Activated CD4-positive, alpha-beta T cell treated with anti-CD3 and anti-CD28 coated beads, Interleukin-2, amount 50 U/mL, for 24 hours (primary cell): Measurements from ENCODE around the gene OR2S2.
A peak's percentile ranks its signal among the peaks of the same experiment; 100 is the strongest.

Experiments used
- DNase-seq, 2 donors: peaks; one replicate each; pipeline ENCODE4 v3.0.0-alpha.2; 2020; ENCODE audit warnings: low read depth in 1 of 2, low spot score in 1 of 2

OR2S2 gene

DNA sequence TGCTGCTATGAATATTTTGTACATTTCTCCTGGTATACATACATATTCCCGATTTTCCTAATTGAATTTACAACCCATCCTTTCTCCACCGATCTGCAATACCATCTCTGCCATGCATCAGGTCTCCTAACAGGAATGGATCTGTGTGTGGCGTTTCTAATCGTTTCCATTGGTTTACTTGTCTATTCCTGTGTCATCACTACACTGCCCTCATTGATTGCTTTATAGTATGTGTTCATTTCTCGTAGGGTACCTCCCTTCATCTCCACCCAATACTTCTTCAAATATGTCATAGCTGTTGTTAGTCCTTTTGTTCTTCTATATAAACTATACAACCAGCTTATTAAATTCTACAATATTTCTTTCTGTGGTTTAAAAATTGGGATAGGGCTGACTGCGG lies 7.1 kb upstream of the OR2S2 start:
- no peak for DNase-seq

DNA sequence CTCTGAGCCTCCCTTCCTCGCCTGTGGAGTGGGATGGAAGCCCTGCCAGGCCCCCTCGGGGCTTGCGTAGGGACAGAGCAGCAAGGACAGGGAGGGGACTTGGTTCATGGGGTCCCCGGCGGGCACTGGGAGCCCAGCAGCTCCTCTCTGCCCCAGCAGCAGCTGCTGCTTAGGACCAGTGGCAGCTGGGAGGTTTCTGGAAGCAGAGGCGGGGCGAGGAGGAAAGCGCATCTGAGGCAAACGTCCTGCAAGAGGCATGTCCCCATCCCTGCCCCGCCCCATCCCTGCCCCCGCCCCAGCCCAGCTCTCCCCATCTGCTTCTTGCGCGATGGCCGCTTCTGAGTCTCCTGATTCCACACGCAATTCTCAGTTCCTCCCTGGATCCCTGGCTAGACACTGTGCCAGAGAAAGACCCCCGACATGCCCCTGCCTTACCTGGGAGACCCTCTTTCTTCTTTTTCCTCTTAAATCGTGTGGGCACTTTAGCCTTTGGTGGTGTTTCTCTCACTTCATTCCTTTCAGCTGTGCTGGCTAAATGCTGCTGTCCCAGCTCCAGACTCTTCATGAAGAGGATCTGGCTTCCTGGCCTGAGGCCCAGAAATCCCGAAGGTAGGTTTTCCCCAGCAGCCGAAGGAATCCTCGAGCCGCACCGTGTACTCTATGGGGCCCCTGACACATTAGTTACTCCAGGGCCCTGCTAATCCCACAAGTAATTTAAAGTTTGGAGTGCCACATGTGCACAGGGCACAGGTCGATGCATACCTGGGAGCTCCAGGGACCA lies 4.4 kb upstream of the OR2S2 start:
- no peak for DNase-seq

DNA sequence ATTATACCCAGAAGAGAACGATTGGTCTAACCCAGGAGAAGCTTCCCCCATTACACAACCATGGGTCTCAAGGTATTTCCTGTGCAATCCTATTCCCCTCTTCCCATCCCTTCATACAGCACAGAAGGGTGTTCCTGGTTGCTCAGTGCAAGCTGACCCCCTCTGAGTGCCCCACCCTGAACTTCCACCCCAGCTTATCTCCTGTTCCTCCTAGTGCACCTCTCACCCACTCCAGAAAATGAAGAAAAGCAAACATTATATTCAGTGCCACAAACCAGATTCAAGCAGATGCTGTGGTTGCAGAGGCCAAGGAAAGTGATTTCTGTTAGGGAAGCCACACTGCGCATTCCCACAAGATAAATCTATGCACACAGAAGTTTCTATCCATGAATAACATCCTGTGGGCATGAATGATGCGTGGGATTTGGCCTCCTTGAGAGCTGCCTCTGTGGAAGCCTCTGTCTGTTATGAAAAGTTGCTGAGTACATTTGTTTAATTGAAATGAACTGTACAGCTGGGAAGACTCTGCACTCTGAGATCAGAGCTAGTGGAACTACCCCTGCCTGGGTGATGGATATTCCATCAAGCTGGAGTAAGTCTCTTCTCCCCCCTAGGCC lies 2.2 kb upstream of the OR2S2 start:
- DNase-seq: no peak

DNA sequence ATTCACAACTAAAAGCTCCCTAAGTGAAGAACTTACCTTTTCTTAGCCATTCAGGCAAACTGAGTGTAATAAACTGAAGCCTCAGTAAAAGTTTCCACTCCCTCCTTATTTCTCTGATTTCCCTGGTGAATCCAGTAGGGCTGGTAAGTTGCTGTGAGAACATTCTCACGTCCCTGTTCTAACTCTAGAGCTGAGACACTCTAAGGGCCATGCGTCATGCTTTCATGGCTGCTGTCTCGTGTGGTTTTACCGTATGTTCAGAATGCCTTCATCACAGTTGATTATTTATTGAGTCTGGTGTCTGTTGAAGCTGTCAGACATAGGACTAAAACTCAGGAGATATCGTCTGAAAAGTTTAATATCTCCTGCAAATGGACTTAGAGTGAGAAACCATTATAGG lies 1.3 kb downstream of the OR2S2 start:
- DNase-seq: no peak

DNA sequence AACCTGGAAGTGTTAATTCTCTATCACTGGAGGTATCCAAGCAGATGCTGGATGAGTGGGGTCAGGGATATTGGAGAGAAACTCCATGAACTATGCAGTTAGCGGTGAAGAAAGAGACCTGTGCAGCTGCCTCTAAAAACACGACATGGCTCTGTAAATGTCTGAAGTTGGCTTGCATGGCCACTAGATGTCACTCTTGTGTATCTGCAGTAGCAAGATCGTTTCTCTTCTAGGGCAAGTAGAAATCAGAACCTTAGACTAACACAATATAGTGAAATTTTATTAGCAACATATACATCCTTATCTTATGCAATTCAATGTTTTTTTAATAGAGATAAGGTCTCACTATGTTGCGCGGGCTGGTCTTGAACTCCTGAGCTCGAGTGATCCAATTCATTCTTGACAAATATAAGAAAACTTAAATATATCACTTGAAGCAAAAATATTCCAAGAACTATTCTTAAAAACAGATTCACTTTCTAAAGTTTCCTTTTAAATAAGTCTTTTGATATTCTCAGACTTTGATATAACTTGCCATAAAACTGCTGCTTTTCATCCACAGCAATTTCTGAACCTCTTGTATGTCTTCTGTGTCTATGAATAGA lies 2.9 kb downstream of the OR2S2 start:
- peak in 1 of 2 donors; percentile 44 for DNase-seq

- DNase-seq: no peak
Measured at GRCh38 chr9:35952526-35953191, 5.3 kb downstream of the OR2S2 start.

DNA sequence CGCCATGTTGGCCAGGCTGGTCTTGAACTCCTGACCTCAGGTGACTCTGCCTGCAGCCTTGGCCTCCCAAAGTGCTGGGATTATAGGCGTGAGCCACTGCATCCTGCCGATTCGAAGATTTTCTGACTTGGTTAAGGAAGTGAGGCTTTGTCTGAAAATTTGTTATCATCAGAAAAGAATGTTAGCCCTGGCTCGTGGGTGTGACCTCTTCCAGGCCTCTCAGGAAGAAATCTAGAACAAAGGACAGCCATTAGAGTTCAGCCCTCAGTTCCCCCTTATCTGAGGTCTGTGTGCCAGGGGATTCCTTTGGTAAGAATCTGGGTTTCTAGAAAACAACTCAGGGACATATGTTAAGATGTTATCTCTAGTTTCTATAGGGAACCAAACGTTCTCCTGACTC lies 6.2 kb downstream of the OR2S2 start:
- no peak for DNase-seq

- no peak for DNase-seq
Measured at GRCh38 chr9:35948901-35949318, 9.0 kb downstream of the OR2S2 start.

DNA sequence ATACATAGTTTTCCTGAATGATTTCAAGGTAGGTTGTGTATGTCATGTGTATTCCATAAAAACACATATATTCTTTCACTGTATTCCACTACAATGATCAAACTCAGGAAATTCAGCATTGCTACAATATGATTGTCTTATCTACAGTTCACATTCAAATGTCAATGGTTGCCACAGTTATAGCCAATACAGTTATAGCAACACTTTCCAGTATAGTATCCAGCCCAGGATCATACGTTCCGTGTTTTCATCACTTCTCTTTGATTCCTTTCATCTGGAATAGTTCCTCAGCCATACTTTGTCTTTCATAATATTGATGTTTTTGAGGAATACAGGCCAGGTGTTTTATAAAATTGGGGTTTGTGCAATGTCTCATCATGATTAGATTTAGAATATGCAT lies 9.5 kb downstream of the OR2S2 start:
- DNase-seq: no peak

DNA sequence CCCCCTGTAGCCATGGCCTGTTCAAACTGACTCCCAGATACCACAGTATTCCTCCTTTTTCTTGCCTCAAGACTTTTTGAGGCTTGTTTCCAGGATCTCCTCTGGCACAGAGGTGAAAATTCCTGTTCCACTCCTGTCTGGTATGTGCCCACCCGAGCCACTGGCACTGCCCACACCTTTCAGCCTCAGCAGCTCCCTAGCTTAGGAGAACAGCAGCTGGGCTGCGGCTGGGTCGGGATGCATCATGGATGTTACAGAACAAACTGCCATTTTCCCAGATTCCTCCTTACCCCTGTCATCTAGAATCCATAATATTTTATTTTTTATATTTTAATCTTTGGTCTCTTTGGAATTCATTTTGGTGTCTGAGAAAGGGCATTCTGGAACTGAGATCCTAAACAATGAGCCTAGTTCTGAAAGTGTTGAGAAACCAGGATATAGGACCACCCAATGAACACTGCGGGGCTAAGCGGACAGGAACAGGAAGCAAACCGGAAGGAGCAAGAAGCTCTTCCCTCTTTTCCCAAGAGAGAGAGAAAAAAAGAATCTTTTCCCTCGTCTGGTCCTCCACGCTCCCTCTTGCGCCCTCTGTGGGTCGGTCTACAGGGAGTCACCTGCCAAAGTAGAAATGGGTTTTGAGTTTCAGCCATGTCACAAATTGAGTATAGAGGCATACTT lies 12.5 kb downstream of the OR2S2 start:
- DNase-seq: peak; percentile 24 to 50

DNA sequence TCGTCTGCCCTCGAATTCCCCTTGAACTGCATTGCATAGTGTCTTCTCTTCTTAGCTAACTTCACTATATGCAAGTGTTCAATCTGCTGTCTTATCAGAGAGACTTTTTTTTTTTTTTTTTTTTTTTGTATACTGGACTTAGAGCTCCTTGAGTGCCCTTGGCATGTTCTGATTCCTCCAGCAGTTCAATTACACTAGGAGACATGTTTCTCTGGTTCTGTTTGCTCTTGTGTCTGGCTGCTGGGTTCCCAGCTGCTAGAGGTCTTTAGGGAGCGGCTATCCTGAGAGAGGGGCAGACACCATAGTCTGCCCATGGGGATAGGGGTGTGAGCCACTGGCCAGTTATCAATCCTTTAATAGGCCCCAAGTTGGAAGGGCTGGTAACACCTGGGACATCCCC lies 13.1 kb downstream of the OR2S2 start:
- DNase-seq: no peak

DNA sequence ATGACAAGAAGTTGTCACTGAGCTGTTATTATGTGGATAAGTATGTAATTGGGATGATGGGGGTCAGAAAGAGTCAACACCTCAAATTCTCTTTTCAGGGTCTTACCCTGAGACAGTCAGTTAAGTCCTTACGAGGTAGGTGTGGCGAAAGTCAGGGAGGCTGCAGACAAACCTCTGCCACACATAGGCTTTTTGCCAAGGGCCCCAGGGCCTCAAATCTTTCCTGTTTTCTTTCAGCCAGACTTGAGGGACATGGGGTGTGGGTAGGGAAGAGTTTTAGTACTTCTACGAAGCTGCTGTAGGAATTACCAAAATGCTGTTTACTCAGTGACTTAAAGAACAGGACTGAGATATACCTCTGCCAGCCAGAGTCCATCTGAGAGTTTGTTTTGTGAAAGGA lies 13.8 kb downstream of the OR2S2 start:
- DNase-seq: no peak

DNA sequence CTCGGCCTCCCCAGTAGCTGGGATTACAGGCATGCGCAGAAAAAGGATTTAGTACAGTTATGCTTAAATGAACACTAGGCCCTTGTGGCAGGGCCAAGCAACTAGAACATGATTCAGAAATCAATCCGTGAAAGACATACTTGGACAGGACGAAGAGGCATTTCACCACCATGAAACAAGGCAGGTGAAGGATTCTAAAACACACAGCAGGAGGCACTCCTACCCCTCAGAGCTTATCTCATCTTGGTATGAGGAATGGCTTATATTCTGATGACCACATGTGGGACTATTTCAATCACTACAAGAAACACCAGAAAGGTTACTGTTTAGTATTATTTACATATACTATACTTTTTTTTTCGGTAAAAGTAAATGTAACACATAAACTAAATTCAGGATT lies 15.7 kb downstream of the OR2S2 start:
- DNase-seq: no peak

GRCh38 chr9:35940458-35941407 lies 17.2 kb downstream of the OR2S2 start:
- DNase-seq: peak in 1 of 2 donors; percentile 21

GRCh38 chr9:35939679-35940250 lies 18.2 kb downstream of the OR2S2 start:
- DNase-seq: no peak

DNA sequence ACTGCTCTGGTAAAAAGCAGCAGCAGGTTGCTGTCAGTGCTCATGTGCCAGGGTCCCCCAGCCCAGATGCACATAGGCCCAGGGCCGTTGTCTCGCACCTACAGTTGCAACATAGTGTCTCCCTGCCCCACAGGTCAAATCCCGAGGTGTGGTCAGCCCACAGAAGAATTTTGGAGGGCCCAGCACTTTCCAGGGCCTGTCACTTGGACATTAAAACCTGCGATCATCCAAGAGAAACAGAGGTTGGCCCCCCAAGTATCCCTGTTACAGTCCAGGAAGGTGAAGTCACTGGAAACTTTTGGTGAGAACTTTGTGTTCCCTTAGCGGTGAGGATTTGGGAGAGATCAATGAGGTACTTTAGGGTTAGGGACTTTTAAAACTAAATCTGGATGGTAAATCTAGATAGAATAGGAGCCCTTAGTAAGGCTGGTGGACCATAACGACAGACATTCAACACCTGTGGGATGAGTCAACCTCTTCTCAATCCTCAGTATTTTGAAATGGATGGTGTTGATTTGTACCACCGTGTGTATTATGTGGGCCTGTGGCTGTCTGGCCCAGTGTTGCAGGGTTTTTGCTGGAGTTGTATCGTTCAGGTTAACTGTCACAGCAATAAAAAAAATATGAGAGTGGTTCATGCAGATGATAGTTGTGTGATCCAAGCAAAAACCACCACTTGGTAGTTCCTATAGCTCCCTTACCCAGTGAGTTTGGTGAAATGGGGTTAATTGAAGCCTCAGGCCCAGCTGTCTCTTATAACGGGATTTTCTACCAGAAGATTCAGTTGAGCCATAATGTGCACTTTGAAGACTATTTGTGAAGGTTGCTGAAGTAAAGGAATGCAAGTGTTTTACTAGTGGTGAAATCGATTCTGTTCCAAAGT lies 19.2 kb downstream of the OR2S2 start:
- no peak for DNase-seq

GRCh38 chr9:35937227-35937626 lies 20.7 kb downstream of the OR2S2 start:
- no peak for DNase-seq

GRCh38 chr9:35935755-35936509 lies 22.0 kb downstream of the OR2S2 start:
- DNase-seq: no peak
